Esophagus squamous epithelium (tissue), 4 donors: ENCODE results near the gene NCKAP5.

Experiments
- CTCF ChIP-seq, 6 experiments: fragments of 450-650 bp in 4 of 6; fragments of 200-600 bp in 2 of 6; sonication (generic) in 2 of 6; IDR thresholded peaks; one replicate each; pipeline ENCODE4 v1.5.1; 2016 to 2019; ENCODE audit warnings: antibody characterized with exemption in 6 of 6, mild to moderate bottlenecking in 4 of 6, moderate library complexity in 4 of 6
- POLR2A ChIP-seq, 4 donors: fragments of 450-650 bp; IDR thresholded peaks; one replicate each; pipeline ENCODE4 v1.6.1; 2017; ENCODE audit warnings: antibody characterized with exemption in 4 of 4, mild to moderate bottlenecking in 4 of 4, moderate library complexity in 3 of 4

DNA sequence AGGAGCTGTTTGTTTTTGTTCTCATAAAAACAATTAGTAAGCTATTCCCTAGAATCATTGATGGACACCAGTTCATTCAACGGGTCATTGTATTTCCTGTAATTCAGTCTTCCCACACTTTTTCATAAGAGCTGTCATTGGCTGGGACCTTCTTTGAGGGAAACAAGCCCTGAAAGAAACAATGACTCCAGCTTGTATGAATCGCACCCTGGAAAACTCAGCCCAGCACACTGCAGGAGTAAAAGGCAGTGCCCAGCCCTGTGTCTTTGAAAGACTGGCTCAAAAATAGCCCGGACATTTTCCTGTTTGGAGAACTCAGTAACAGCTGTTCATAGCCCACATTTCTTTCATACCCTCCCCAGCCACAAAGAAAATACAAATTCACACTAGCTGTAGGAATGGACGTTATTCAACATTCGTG, 81.5 kb downstream of the NCKAP5 start:
- TF ChIP-seq POLR2A (IDR thresholded peaks at IDR 0.05) (no peak), CTCF (IDR thresholded peaks at IDR 0.05) (no peak)
